KG1 (cell line): ENCODE measurements around the gene RIN3.
"Not testable (repeated sequence)": the region's sequence is repeated elsewhere in the genome, so short reads cannot be mapped to it uniquely, and the experiment has no call there.

Experiments used
- DNase-seq: peaks from one replicate; lab custom pipeline; 2025; lab: John Stamatoyannopoulos, UW

Gene RIN3

GRCh38 chr14:92665661-92666110, 152.1 kb downstream of the RIN3 start:
- peak; percentile 95 for DNase-seq

GRCh38 chr14:92666251-92666650, 152.7 kb downstream of the RIN3 start:
- DNase-seq: no peak

GRCh38 chr14:92668276-92668973, 154.8 kb downstream of the RIN3 start:
- DNase-seq: no peak

- DNase-seq: no peak
Measured at GRCh38 chr14:92670160-92670559, 156.6 kb downstream of the RIN3 start.

- no peak for DNase-seq
Measured at GRCh38 chr14:92670643-92671366, 157.2 kb downstream of the RIN3 start.

- DNase-seq: no peak
Measured at GRCh38 chr14:92673601-92674150, 160.1 kb downstream of the RIN3 start.

- no peak for DNase-seq
Measured at GRCh38 chr14:92675421-92675820, 161.8 kb downstream of the RIN3 start.

GRCh38 chr14:92675976-92676375, 162.4 kb downstream of the RIN3 start:
- DNase-seq: no peak

- no peak for DNase-seq
Measured at GRCh38 chr14:92676403-92677086, 163.0 kb downstream of the RIN3 start.

- no peak for DNase-seq
Measured at GRCh38 chr14:92677087-92677668, 163.6 kb downstream of the RIN3 start.

GRCh38 chr14:92677955-92678354, 164.4 kb downstream of the RIN3 start:
- no peak for DNase-seq

GRCh38 chr14:92678766-92679165, 165.2 kb downstream of the RIN3 start:
- no peak for DNase-seq

GRCh38 chr14:92679246-92679645, 165.7 kb downstream of the RIN3 start:
- no peak for DNase-seq

- DNase-seq: not testable (repeated sequence)
Measured at GRCh38 chr14:92680330-92680729, 166.7 kb downstream of the RIN3 start.

- DNase-seq: peak; percentile 61
Measured at GRCh38 chr14:92680781-92681650, 167.4 kb downstream of the RIN3 start.

- no peak for DNase-seq
Measured at GRCh38 chr14:92683041-92683440, 169.5 kb downstream of the RIN3 start.

- no peak for DNase-seq
Measured at GRCh38 chr14:92684801-92685560, 171.4 kb downstream of the RIN3 start.

- no peak for DNase-seq
Measured at GRCh38 chr14:92685784-92686355, 172.3 kb downstream of the RIN3 start.

- no peak for DNase-seq
Measured at GRCh38 chr14:92686411-92686899, 172.9 kb downstream of the RIN3 start.

GRCh38 chr14:92686900-92687427, 173.4 kb downstream of the RIN3 start:
- DNase-seq: peak; percentile 41
